Astrocyte (in vitro differentiated cells and primary cell): ENCODE measurements around the gene VAV2.

Source experiments
- CTCF ChIP-seq: IDR thresholded peaks from 2 replicates; pipeline ENCODE4 v1.5.1; 2011; ENCODE audit warnings: low read depth, mild to moderate bottlenecking, inconsistent platforms, low read length, moderate library complexity; ENCODE audit not compliant: insufficient read depth
- EZH2 ChIP-seq: IDR thresholded peaks from 2 replicates; pipeline ENCODE4 v1.6.1; 2012; ENCODE audit warnings: mild to moderate bottlenecking, low read length, inconsistent platforms; ENCODE audit not compliant: insufficient read depth

GRCh38 chr9:133884907-133885744, 107.0 kb downstream of the VAV2 start:
- TF ChIP-seq CTCF, result no peak
- TF ChIP-seq EZH2, result no peak
